ENCODE results near the gene CFAP97D1.

GRCh38 chr17:43758497-43759174, 21.6 kb upstream of the CFAP97D1 start, which contains the start of gene SOST:
- TF ChIP-seq EZH2 (IDR thresholded peaks at IDR 0.05; ENCODE audit: borderline replicate concordance) (no peak), EZH2phosphoT487 (IDR thresholded peaks at IDR 0.05; ENCODE audit: low read depth, severe bottlenecking, unreplicated experiment) (no peak)
- TF ChIP-seq, protein P1, sequence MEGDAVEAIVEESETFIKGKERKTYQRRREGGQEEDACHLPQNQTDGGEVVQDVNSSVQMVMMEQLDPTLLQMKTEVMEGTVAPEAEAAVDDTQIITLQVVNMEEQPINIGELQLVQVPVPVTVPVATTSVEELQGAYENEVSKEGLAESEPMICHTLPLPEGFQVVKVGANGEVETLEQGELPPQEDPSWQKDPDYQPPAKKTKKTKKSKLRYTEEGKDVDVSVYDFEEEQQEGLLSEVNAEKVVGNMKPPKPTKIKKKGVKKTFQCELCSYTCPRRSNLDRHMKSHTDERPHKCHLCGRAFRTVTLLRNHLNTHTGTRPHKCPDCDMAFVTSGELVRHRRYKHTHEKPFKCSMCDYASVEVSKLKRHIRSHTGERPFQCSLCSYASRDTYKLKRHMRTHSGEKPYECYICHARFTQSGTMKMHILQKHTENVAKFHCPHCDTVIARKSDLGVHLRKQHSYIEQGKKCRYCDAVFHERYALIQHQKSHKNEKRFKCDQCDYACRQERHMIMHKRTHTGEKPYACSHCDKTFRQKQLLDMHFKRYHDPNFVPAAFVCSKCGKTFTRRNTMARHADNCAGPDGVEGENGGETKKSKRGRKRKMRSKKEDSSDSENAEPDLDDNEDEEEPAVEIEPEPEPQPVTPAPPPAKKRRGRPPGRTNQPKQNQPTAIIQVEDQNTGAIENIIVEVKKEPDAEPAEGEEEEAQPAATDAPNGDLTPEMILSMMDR (IDR thresholded peaks at IDR 0.05; ENCODE audit: poor library complexity): no peak
